ENCODE measurements around the gene SCN7A. TPM values are rescaled to one million over a fixed set of nuclear protein-coding genes. Genes with fewer than 3 reads are reported as not detected.

The SCN7A gene
- total RNA-seq (not detected), total RNA-seq (0 reads per million in 2 donors)

GRCh38 chr2:166494140-166494624, at the start of gene SCN7A:
SCN7A (minus strand) TSS chr2:166494249; CDS start chr2:166477696, 16,553 bp downstream.
- H3K4me3 Mint-ChIP-seq = no peak within 1 kb of the TSS
- H3K36me3 Mint-ChIP-seq (ENCODE audit: low read depth) = no peaks in the 10 kb centered on the region
- H3K9me3 ChIP-seq (ENCODE audit: control insufficient read depth, low read length, poor library complexity, severe bottlenecking) = no peaks in the 10 kb centered on the region
- H3K27me3 Mint-ChIP-seq = no peaks in the 10 kb centered on the region
- H3K27ac Mint-ChIP-seq = no peak within 1 kb of the TSS
- no peaks in the 10 kb centered on the region for H3K4me1 Mint-ChIP-seq
- DNase-seq (no peak), ATAC-seq (no peak)

- ATAC-seq = peak; percentile 70
- Mint-ChIP-seq H3K27ac (no peak overlapping the region), H3K27me3 (peaks cover 19% of the 10 kb centered on the region), H3K36me3 (ENCODE audit: low read depth) (no peaks in the 10 kb centered on the region), H3K4me3 (no peak overlapping the region), H3K4me1 (peaks cover 5% of the 10 kb centered on the region)
- H3K9me3 ChIP-seq (ENCODE audit: control insufficient read depth, low read length, poor library complexity, severe bottlenecking) = no peaks in the 10 kb centered on the region
- no peak for DNase-seq
Observed at GRCh38 chr2:166539340-166540162, 45.5 kb upstream of the SCN7A start.

- peaks cover 35% of the 10 kb centered on the region for H3K27me3 Mint-ChIP-seq
- H3K27ac Mint-ChIP-seq = no peak overlapping the region
- no peak for ATAC-seq
- no peak for DNase-seq
- H3K4me3 Mint-ChIP-seq = no peak overlapping the region
- no peaks in the 10 kb centered on the region for H3K36me3 Mint-ChIP-seq (ENCODE audit: low read depth)
- no peaks in the 10 kb centered on the region for H3K9me3 ChIP-seq (ENCODE audit: control insufficient read depth, low read length, poor library complexity, severe bottlenecking)
- peaks cover 5% of the 10 kb centered on the region for H3K4me1 Mint-ChIP-seq
Observed at GRCh38 chr2:166536111-166536510, 42.1 kb upstream of the SCN7A start.

- DNase-seq (no peak), ATAC-seq (no peak)
- Mint-ChIP-seq H3K4me3 (no peak overlapping the region), H3K36me3 (ENCODE audit: low read depth) (no peaks in the 10 kb centered on the region), H3K27ac (no peak overlapping the region), H3K27me3 (no peaks in the 10 kb centered on the region), H3K4me1 (no peaks in the 10 kb centered on the region)
- H3K9me3 ChIP-seq (ENCODE audit: control insufficient read depth, low read length, poor library complexity, severe bottlenecking) = no peaks in the 10 kb centered on the region
Observed at GRCh38 chr2:166521155-166521554, 27.1 kb upstream of the SCN7A start.

GRCh38 chr2:166520604-166521003, 26.6 kb upstream of the SCN7A start:
- no peak for DNase-seq
- Mint-ChIP-seq H3K4me3 (no peak overlapping the region), H3K4me1 (no peaks in the 10 kb centered on the region), H3K27ac (no peak overlapping the region), H3K27me3 (no peaks in the 10 kb centered on the region), H3K36me3 (ENCODE audit: low read depth) (no peaks in the 10 kb centered on the region)
- ATAC-seq = no peak
- H3K9me3 ChIP-seq (ENCODE audit: control insufficient read depth, low read length, poor library complexity, severe bottlenecking) = no peaks in the 10 kb centered on the region

- Mint-ChIP-seq H3K4me1 (no peaks in the 10 kb centered on the region), H3K27ac (no peak overlapping the region), H3K27me3 (no peaks in the 10 kb centered on the region), H3K36me3 (ENCODE audit: low read depth) (no peaks in the 10 kb centered on the region), H3K4me3 (no peak overlapping the region)
- DNase-seq = no peak
- no peak for ATAC-seq
- no peaks in the 10 kb centered on the region for H3K9me3 ChIP-seq (ENCODE audit: control insufficient read depth, low read length, poor library complexity, severe bottlenecking)
Observed at GRCh38 chr2:166519391-166519962, 25.4 kb upstream of the SCN7A start.

GRCh38 chr2:166518634-166519390, 24.8 kb upstream of the SCN7A start:
- no peak for DNase-seq
- H3K9me3 ChIP-seq (ENCODE audit: control insufficient read depth, low read length, poor library complexity, severe bottlenecking) = no peaks in the 10 kb centered on the region
- no peak for ATAC-seq
- Mint-ChIP-seq H3K4me3 (no peak overlapping the region), H3K4me1 (no peaks in the 10 kb centered on the region), H3K36me3 (ENCODE audit: low read depth) (no peaks in the 10 kb centered on the region), H3K27me3 (no peaks in the 10 kb centered on the region), H3K27ac (no peak overlapping the region)

GRCh38 chr2:166517533-166518061, 23.5 kb upstream of the SCN7A start:
- no peaks in the 10 kb centered on the region for H3K36me3 Mint-ChIP-seq (ENCODE audit: low read depth)
- H3K27ac Mint-ChIP-seq = no peak overlapping the region
- no peak for DNase-seq
- no peak overlapping the region for H3K4me3 Mint-ChIP-seq
- no peaks in the 10 kb centered on the region for H3K4me1 Mint-ChIP-seq
- ATAC-seq = no peak
- no peaks in the 10 kb centered on the region for H3K27me3 Mint-ChIP-seq
- no peaks in the 10 kb centered on the region for H3K9me3 ChIP-seq (ENCODE audit: control insufficient read depth, low read length, poor library complexity, severe bottlenecking)

GRCh38 chr2:166516712-166517303, 22.8 kb upstream of the SCN7A start:
- no peaks in the 10 kb centered on the region for H3K27me3 Mint-ChIP-seq
- H3K4me1 Mint-ChIP-seq = no peaks in the 10 kb centered on the region
- no peak for DNase-seq
- no peaks in the 10 kb centered on the region for H3K9me3 ChIP-seq (ENCODE audit: control insufficient read depth, low read length, poor library complexity, severe bottlenecking)
- no peaks in the 10 kb centered on the region for H3K36me3 Mint-ChIP-seq (ENCODE audit: low read depth)
- no peak for ATAC-seq
- no peak overlapping the region for H3K4me3 Mint-ChIP-seq
- no peak overlapping the region for H3K27ac Mint-ChIP-seq

GRCh38 chr2:166513952-166514351, 19.9 kb upstream of the SCN7A start:
- no peak for ATAC-seq
- no peak overlapping the region for H3K27ac Mint-ChIP-seq

GRCh38 chr2:166499281-166499680, 5.2 kb upstream of the SCN7A start:
- no peak overlapping the region for H3K27ac Mint-ChIP-seq
- no peaks in the 10 kb centered on the region for H3K36me3 Mint-ChIP-seq (ENCODE audit: low read depth)
- H3K27me3 Mint-ChIP-seq = no peaks in the 10 kb centered on the region
- H3K4me1 Mint-ChIP-seq = no peaks in the 10 kb centered on the region
- H3K9me3 ChIP-seq (ENCODE audit: control insufficient read depth, low read length, poor library complexity, severe bottlenecking) = no peaks in the 10 kb centered on the region
- no peak overlapping the region for H3K4me3 Mint-ChIP-seq
- no peak for ATAC-seq
- DNase-seq = no peak

More at GRCh38 chr2:166513952-166514351, 19.9 kb upstream of the SCN7A start:
- Mint-ChIP-seq H3K27me3 (no peaks in the 10 kb centered on the region), H3K4me3 (no peak overlapping the region), H3K36me3 (ENCODE audit: low read depth) (no peaks in the 10 kb centered on the region), H3K4me1 (no peaks in the 10 kb centered on the region)
- DNase-seq = no peak
- no peaks in the 10 kb centered on the region for H3K9me3 ChIP-seq (ENCODE audit: control insufficient read depth, low read length, poor library complexity, severe bottlenecking)

GRCh38 chr2:166491461-166491860, 2.6 kb downstream of the SCN7A start:
- no peak for ATAC-seq
- Mint-ChIP-seq H3K4me3 (no peak overlapping the region), H3K27me3 (no peaks in the 10 kb centered on the region), H3K27ac (no peak overlapping the region), H3K4me1 (no peaks in the 10 kb centered on the region), H3K36me3 (ENCODE audit: low read depth) (no peaks in the 10 kb centered on the region)
- no peak for DNase-seq
- no peaks in the 10 kb centered on the region for H3K9me3 ChIP-seq (ENCODE audit: control insufficient read depth, low read length, poor library complexity, severe bottlenecking)

GRCh38 chr2:166487171-166487570, 6.9 kb downstream of the SCN7A start:
- Mint-ChIP-seq H3K27me3 (no peaks in the 10 kb centered on the region), H3K4me3 (no peak overlapping the region), H3K4me1 (no peaks in the 10 kb centered on the region), H3K36me3 (ENCODE audit: low read depth) (no peaks in the 10 kb centered on the region), H3K27ac (no peak overlapping the region)
- ATAC-seq (no peak), DNase-seq (no peak)
- H3K9me3 ChIP-seq (ENCODE audit: control insufficient read depth, low read length, poor library complexity, severe bottlenecking) = no peaks in the 10 kb centered on the region

Data from T-helper 17 cell (primary cell).